Stimulated activated CD8-positive, alpha-beta memory T cell treated with anti-CD3 and anti-CD28 coated beads, Interleukin-2, amount 100 ng/mL, for 48 hours (primary cell): ENCODE results near the gene HAUS5.

ENCODE experiments used
- DNase-seq, 2 donors: peaks; one replicate each; pipeline ENCODE4 v3.0.0-alpha.2; 2020; ENCODE audit warnings: low read depth in 2 of 2

The HAUS5 gene

GRCh38 chr19:35607661-35608060 is 4.9 kb upstream of the HAUS5 start:
- DNase-seq, result no peak

DNA sequence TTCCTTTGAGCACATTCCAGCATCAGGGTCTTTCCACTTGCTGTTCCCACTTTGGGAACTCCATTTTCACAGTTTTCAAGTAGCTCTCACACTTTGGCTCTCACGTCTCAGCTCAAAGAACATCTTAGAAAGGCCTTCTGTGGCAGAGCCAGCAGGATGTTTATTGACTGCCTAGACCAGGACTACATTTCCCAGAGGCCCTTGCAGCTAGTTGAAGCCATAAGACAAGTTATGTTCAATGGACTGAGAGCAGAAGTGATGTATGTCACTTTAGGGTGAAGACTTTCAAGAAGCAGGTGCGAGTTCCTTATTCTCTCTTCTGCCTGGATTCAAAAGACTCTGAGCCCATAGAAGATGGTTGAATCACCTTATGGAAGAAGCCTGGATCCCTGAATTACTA is 4.3 kb upstream of the HAUS5 start:
- DNase-seq, result no peak

- DNase-seq, result no peak
Measured at GRCh38 chr19:35609851-35610353, 2.6 kb upstream of the HAUS5 start.

DNA sequence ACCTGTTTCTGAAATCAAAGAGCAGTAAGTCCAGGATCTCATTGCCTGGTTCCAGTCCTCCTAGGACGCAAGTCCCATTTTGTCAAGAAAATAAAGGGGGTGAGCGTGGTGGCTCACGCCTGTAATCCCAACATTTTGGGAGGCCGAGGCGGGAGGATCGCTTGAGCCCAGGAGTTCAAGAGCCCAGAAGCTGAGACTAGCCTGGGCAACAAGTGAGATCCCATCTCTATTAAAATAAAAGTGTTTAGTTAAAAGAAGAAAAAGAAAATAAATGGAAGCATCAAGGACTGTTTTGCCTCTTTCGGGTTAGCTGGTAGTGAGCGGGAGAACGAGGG is 344 bp upstream of the HAUS5 start:
- no peak for DNase-seq

DNA sequence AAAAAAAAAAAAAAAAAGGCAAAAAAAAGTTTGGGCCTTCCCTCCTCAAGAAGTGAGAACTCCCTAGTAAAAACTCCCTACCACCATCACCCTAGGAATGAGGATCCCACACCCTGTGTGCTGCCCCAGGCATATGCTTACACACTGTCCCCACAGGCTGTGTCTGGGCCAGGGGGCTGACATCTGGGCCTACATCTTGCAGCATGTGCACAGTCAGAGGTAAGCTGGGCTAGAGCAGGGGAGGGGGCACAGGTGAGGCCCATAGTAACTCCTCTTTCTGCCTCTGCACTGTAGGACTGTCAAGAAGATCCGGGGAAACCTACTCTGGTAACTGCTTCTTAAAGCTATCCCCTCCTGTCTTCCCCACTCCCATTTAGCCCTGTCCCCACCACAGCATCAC is 1.0 kb downstream of the HAUS5 start:
- no peak for DNase-seq

GRCh38 chr19:35615036-35615435 is 2.5 kb downstream of the HAUS5 start:
- no peak for DNase-seq

- no peak for DNase-seq
Measured at GRCh38 chr19:35618857-35619256, 6.3 kb downstream of the HAUS5 start.

DNA sequence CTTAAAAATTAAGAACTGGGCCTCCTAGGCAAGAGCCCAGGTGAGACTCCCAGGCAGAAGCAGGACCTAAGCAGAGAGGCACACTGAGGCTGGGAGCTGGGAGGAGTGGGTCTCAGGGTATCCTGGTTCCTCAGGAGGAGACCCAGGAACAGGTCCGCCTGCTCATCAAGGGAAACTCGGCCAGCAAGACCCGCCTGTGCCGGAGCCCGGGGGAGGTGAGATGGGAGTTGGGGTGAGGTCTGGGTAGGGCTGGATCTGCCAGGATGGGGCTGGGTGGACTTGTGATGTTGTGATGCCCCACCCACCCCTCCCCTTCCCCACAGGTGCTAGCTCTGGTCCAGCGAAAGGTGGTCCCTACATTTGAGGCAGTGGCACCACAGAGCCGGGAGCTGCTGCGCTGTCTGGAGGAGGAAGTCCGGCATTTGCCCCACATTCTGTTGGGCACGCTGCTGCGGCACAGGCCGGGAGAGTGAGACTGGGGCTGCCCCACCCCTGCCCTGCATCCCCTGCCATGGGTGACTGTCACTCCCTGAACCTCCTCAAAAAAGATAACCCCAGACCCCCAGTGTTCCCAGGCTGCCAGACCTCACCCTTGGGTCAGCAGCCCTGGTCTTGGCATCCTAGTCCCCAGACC is 6.9 kb downstream of the HAUS5 start:
- no peak for DNase-seq

DNA sequence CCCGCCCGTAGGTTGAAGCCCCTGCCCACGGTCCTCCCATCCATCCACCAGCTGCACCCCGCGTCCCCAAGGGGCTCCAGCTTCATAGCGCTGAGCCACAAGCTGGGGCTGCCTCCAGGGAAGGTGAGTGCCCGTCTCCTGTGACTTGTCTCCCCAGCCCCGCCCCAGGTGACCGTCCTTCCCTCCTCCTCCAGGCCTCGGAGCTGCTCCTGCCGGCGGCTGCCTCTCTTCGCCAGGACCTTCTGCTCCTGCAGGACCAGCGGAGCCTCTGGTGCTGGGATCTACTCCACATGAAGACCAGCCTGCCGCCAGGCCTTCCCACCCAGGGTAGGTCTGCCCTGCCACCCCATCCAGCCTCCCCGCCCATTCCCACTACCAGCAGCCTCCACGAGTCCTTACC is 7.5 kb downstream of the HAUS5 start:
- DNase-seq, result no peak

DNA sequence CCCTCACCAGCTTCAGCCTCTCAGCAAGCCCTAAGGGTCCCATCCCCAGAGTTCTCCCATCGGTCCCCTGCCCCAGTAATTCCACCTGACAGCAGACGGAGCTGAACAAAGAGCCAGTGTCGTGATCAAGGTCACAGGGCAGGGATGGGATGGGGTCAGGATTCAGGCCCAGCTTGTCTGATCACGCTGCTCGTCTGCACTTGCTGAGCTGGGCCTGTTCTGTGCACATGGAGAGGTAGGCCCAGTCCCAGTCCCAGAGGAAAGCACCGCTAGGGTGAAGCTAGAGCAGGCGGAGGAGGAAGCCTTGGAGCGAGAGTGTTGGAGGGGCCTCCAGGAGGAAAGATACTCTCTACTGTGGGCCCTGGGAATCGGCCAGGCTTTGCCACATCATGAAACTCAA is 9.2 kb downstream of the HAUS5 start:
- no peak for DNase-seq

- no peak for DNase-seq
Measured at GRCh38 chr19:35622750-35623149, 10.2 kb downstream of the HAUS5 start.

GRCh38 chr19:35623327-35624010 is 10.9 kb downstream of the HAUS5 start:
- no peak for DNase-seq

GRCh38 chr19:35628264-35628564 is 15.7 kb downstream of the HAUS5 start:
- no peak for DNase-seq

GRCh38 chr19:35628565-35629331 is 16.2 kb downstream of the HAUS5 start, which contains the start of gene RBM42:
TSS of gene RBM42 (plus strand) at chr19:35629036. CDS start at chr19:35629154, 118 bp downstream.
- peak; percentile 93 to 96 for DNase-seq

DNA sequence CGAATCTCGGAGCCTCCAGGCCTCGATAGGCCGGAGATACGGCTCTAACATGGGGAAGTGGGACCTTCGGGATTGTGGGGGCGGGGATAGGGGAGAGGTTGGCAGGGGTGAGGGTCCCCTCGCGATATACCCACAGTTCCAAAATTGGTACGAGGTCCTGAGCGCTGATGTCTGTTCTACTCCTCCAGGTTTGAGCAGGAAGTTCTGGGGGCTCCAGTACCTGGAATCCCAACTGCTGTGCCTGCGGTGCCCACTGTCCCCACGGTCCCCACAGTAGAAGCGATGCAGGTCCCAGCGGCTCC is 16.7 kb downstream of the HAUS5 start:
- DNase-seq, result no peak

GRCh38 chr19:35633727-35634440 is 21.3 kb downstream of the HAUS5 start:
- no peak for DNase-seq

- DNase-seq, result no peak
Measured at GRCh38 chr19:35636651-35637050, 24.1 kb downstream of the HAUS5 start.

- DNase-seq, result no peak
Measured at GRCh38 chr19:35637165-35637564, 24.6 kb downstream of the HAUS5 start.

DNA sequence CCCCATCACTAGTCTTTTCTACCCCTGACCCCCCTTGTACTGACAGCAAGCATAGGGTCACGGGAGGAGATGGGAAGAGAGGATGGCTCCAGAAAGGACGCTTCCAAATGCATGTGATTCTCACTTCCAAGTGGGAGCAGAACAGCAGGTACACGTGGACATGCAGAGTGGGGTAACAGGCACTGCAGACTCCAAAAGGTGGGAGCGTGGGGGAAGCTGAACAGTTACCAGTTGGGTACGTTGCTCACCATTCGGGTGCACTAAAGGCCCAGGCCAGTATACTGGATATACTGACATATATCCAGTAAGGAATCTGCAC is 26.7 kb downstream of the HAUS5 start:
- no peak for DNase-seq

DNA sequence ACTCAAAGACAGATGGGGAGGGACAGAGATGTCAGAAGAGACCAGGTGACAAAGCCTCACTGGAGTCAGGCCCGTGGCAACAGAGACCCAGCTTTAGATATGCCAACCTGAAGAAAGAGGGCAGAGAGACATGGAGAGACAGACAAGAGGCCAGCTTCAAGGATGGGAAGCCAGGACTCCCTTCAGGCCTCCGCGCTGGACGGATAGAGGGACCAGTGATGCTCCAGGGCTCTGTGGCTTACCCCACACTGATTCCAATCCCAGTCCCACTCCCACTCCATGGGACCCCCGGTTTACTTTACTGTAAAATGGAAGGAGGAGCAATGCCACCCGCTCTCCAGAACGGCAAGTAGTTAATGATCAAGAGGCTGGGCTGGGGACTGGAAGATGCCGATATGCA is 27.3 kb downstream of the HAUS5 start:
- no peak for DNase-seq

DNA sequence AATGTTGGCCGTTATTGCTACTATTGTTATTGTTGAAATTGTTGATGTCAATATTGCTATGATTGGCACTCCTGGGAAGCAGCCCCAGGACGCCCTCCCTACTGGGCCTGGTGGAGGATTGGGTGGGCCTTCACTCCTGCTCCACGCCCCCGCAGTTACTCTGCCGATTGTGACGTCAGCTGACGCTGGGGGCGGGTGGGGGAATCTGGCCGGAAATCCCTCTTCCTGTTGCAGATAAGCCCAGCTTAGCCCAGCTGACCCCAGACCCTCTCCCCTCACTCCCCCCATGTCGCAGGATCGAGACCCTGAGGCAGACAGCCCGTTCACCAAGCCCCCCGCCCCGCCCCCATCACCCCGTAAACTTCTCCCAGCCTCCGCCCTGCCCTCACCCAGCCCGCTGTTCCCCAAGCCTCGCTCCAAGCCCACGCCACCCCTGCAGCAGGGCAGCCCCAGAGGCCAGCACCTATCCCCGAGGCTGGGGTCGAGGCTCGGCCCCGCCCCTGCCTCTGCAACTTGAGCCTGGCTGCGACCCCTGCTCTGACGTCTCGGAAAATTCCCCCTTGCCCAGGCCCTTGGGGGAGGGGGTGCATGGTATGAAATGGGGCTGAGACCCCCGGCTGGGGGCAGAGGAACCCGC is 29.1 kb downstream of the HAUS5 start, which contains the start of gene ETV2:
Gene ETV2 (plus strand): TSS at position 231 of the 637 bp plus-strand sequence. CDS start 716 bp downstream, outside the sequence.
- peak; percentile 40 to 47 for DNase-seq

- no peak for DNase-seq
Measured at GRCh38 chr19:35642312-35642711, 29.8 kb downstream of the HAUS5 start.
